Bronchial epithelial cell (primary cell): Measurements from ENCODE around the gene SLCO1B3. TPM values are rescaled to one million over a fixed set of nuclear protein-coding genes. Genes with fewer than 3 reads are reported as not detected.

Experiments used
- DNase-seq: peaks from one replicate; pipeline ENCODE4 v3.0.0-alpha.2; 2010; ENCODE audit warnings: low read depth
- FAIRE-seq: peaks from 2 replicates; lab custom pipeline; 2011; peaks lifted over from hg19 to GRCh38; lab: Jason Lieb, UNC
- H3K27me3 ChIP-seq: 2 replicates; pipeline ENCODE4 v1.5.1; 2011; ENCODE audit warnings: low read length; ENCODE audit not compliant: control insufficient read depth, insufficient read depth
- H3K36me3 ChIP-seq: 2 replicates; pipeline ENCODE4 v1.5.1; 2011; ENCODE audit warnings: low read length; ENCODE audit not compliant: control insufficient read depth, insufficient read depth
- H3K4me3 ChIP-seq: 2 replicates; pipeline ENCODE4 v1.5.1; 2011; ENCODE audit warnings: mild to moderate bottlenecking, low read depth, low read length, control low read depth
- CTCF ChIP-seq: IDR thresholded peaks from 2 replicates; pipeline ENCODE4 v1.5.1; 2011; ENCODE audit warnings: mild to moderate bottlenecking, moderate library complexity, low read length, control low read depth, inconsistent platforms; ENCODE audit not compliant: insufficient read depth, severe bottlenecking
- total RNA-seq: library from RNA; depleted of rRNA; stranded (reverse); fragments of >200 nt; gene quantifications from 2 replicates; pipeline ENCODE4 v1.2.1, GENCODE V29; 2014

The SLCO1B3 gene
- total RNA-seq, 1 donor from 2014 or later: 0.79 TPM

DNA sequence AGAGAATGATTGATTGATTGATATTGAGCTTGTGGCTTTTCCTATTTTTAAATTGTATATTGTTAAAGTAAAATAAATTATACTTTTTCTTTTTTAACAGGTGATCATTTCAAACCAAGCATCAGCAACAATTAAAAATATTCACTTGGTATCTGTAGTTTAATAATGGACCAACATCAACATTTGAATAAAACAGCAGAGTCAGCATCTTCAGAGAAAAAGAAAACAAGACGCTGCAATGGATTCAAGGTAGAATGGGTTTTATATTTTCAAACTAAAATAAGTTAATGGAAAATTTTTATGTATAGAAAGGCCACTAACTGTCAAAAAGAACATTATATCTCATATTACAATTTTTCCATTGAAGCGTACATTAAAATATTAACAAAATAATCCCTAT lies 5.1 kb downstream of the SLCO1B3 start:
- FAIRE-seq: no peak
- no peak for DNase-seq
- no peak overlapping the region for H3K4me3 ChIP-seq

DNA sequence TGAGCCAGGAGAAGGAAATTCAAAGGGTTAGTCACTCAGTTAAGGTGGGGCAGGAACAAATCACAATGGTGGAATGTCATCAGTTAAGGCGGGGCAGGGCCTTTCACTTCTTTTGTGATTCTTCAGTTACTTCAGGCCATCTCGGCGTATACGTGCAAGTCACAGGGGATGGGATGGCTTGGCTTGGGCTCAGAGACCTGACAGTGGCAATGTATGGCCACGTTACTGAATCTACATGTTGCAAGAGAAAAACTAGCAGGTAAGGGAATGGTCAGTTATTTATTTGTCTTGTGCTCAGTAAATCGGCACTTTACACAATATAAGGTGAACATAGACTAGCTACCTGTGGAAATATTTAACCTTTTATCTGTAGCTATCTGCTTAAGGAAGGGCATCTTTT lies 11.9 kb downstream of the SLCO1B3 start:
- Histone ChIP-seq H3K4me3 (no peak overlapping the region), H3K36me3 (no peaks in the 10 kb centered on the region), H3K27me3 (no peaks in the 10 kb centered on the region)
- DNase-seq: no peak
- no peak for FAIRE-seq
- TF ChIP-seq CTCF: no peak

More for the DNA sequence above, 5.1 kb downstream of the SLCO1B3 start:
- no peaks in the 10 kb centered on the region for H3K36me3 ChIP-seq
- no peaks in the 10 kb centered on the region for H3K27me3 ChIP-seq
- TF ChIP-seq CTCF: no peak

- H3K36me3 ChIP-seq: no peaks in the 10 kb centered on the region
- H3K27me3 ChIP-seq: no peaks in the 10 kb centered on the region
- FAIRE-seq: no peak
- TF ChIP-seq CTCF: no peak
- DNase-seq: no peak
- no peak overlapping the region for H3K4me3 ChIP-seq
These were observed 12.4 kb downstream of the SLCO1B3 start for GRCh38 chr12:20822925-20823324.

DNA sequence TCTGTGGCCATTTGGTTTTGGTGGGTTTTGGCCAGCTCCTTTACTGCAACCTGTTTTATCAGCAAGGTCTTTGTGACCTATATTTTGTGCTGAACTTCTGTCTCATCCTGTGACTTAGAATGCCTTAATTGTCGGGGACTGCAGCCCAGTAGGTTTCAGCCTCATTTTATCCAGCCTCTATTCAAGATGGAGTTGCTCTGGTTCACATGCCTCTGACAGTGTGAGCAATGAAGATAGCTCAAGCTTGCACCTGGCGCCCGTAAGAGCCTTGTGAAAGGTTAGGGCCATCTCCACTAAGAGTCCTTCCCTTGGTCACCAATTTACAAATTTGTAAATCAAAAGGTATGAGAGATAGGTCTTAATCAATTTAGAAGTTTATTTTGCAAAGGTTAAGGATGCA lies 19.4 kb downstream of the SLCO1B3 start:
- no peak for TF ChIP-seq CTCF
- Histone ChIP-seq H3K4me3 (no peak overlapping the region), H3K36me3 (no peaks in the 10 kb centered on the region), H3K27me3 (no peaks in the 10 kb centered on the region)
- no peak for FAIRE-seq
- DNase-seq: no peak

GRCh38 chr12:20830456-20830855 lies 20.0 kb downstream of the SLCO1B3 start:
- Histone ChIP-seq H3K27me3 (no peaks in the 10 kb centered on the region), H3K4me3 (no peak overlapping the region), H3K36me3 (no peaks in the 10 kb centered on the region)
- no peak for TF ChIP-seq CTCF
- FAIRE-seq (no peak), DNase-seq (peak; percentile 21)

DNA sequence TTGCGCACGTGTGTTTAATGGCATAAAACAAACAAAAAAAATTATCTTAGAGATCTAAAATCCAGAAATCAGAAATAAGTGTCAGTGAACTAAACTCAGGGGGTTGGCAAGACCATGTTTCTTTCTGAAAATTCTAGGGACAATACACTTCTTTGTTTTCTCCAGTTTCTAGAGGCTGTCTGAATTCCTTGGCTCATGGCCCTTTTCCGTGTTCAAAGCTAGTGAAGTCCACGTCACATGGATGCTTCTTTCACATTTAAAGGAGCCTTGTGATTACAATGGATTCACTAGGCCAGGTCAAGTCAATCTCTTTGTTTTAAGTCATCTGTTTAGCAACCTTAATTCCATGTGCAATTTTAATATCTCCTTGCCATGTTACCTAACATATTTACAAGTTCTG lies 22.4 kb downstream of the SLCO1B3 start:
- Histone ChIP-seq H3K27me3 (no peaks in the 10 kb centered on the region), H3K4me3 (no peak overlapping the region), H3K36me3 (no peaks in the 10 kb centered on the region)
- DNase-seq (no peak), FAIRE-seq (no peak)
- no peak for TF ChIP-seq CTCF
